ENCODE measurements around the gene NOS3.

NOS3 gene

GRCh38 chr7:150950496-150951180, 40.2 kb upstream of the NOS3 start:
- intact Hi-C loops (cut with DNase I), result no loop called here
- DNase-seq, result peak in 1 of 42 donors; percentile 23

GRCh38 chr7:150951181-150951520, 39.7 kb upstream of the NOS3 start:
- DNase-seq, result no peak
- intact Hi-C loops (cut with DNase I), result no loop called here

DNA sequence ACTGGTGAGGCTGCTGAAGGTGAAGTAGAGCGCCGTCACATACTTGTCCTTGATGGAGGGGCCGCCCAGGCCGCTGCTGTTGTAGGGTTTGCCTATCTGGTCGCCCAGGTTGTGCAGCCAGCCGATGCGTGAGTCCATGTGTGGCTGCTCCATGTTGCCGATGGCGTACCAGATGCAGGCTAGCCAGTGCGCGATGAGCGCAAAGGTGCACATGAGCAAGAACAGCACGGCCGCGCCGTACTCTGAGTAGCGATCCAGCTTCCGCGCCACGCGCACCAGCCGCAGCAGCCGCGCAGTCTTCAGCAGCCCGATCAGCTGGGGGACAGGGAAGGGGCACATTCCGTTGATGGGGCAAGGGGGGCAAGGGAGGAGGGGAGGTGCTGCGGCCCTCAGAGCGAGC, 39.3 kb upstream of the NOS3 start:
- no peak for DNase-seq
- intact Hi-C loops (cut with DNase I), result no loop called here

DNA sequence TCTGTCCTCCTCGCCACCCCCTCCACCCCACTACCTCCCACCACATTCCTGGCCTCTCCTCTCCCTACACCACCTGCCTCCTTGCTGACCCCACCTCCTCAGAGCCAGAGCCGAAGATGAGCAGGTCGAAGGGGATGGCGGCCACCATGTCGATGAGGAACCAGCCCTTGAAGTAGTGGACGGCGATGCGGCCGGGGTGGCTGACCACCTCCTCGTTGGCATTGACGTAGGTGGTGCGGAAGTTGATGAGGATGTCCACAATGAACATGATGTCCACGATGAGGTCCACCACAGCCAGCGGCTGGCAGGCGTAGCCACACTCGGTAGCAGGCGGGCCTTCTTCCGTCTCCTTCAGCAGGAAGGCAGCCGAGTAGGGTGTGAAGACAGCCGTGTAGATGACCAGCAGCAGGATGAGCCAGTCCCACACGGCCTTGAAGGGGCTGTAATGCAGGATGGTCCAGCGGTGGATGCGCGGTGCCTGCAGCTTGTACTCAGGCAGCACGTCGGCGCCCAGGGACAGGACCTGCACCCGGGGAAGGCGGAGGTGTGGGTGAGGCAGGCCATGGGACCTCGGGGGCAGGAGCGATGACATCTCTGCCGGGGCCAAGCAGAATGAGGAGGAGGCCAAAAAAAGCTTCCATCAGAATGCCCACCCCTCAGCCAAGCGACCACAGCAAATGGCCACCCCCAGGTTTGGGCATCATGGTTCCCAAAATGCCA, 38.3 kb upstream of the NOS3 start:
- DNase-seq, result no peak
- intact Hi-C loops (cut with DNase I), result no loop called here

GRCh38 chr7:150953061-150953997, 37.5 kb upstream of the NOS3 start:
- no peak for DNase-seq
- intact Hi-C loops (cut with DNase I), result no loop called here

DNA sequence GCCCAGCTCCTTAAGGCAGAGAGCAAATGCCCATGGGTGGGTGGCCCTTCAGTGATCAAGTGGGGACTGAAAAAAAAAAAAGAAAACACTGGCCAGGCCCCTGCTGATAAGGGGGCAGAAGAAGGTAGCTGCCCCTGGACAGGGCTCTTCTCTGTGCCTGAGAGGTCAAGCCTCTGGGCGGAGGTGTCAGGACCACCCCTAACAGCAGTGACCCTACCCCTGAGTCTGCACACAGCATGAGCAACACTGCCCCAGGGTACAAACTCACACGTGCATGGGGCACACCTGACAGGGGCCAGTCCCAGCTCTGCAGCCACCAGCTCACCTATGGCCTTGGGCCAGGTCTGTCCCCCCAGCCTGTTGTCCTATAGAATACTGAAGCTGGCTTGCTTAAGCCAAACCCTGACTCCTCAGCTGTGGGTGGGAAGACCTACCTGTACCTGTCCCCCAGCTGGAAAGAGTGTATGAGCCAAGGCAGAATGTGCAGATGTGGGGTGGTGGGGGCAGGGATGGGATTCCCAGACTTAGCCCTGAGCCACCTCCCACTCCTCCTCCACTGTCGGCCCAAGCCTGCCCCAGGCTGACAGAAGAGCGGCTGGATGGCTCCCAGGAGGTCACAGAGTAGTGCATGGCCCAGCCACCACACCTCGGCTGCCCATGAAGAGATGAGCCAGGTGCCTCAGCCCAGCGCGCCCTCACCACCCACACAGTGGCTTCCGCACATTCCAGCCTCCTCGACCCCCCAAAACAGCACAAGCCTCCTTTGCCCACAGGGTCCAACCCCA, 36.4 kb upstream of the NOS3 start:
- intact Hi-C loops (cut with DNase I), result no loop called here
- no peak for DNase-seq

GRCh38 chr7:150954986-150955518, 35.8 kb upstream of the NOS3 start:
- intact Hi-C loops (cut with DNase I), result no loop called here
- no peak for DNase-seq

GRCh38 chr7:150955519-150956394, 35.1 kb upstream of the NOS3 start:
- peak in 15 of 42 donors; percentile 12 to 69 (median 47) for DNase-seq
- intact Hi-C loops (cut with DNase I), result no loop called here

GRCh38 chr7:150956395-150957132, 34.3 kb upstream of the NOS3 start:
- DNase-seq, result no peak
- intact Hi-C loops (cut with DNase I), result no loop called here

DNA sequence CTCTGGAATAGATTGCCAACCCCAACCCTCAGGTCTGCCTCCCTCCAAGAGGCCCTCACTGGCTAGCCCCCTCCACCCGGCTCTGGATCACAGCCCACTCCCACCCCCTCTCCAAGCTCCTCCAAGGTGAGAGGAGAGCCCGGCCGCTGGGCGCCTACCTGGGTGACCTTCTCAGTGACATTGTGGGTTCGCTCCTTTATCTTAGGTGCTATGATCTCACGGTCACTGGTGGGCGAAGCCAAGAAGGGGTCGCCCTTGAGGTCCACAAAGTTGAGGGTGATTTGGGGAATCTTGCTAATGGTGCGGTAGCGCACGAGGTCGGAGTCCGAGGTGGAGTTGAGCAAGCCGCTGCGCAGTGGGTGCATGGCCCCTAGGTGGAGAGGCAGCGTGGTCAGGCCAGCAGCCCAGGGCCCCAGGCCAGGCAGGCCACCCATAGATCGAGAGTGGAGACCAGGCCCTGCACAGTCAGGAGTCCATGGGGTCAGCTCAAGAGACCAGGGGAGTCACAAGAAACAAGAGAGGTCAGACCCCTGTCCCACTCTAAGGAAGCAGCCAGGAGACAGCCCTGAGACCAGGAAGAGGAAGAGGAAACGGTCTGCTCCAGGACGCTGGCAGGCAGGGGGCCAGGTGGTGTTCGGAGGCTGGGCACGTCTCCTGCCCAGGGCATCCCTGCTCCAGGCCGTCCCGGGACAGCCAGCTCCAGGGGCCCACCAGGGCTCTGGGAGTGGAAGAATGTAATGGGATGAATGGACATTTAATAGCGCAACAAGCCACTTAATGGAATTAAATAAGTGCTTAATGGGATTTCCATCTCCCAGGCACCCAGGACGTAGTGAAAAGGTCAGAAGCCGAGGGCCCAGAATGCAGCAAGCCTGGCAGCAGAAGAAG, 33.4 kb upstream of the NOS3 start:
- intact Hi-C loops (cut with DNase I), result no loop called here
- DNase-seq, result no peak

GRCh38 chr7:150958062-150958552, 32.7 kb upstream of the NOS3 start:
- intact Hi-C loops (cut with DNase I), result no loop called here
- no peak for DNase-seq

- intact Hi-C loops (cut with DNase I), result no loop called here
- DNase-seq, result no peak
These were observed 32.2 kb upstream of the NOS3 start for GRCh38 chr7:150958597-150958996.

DNA sequence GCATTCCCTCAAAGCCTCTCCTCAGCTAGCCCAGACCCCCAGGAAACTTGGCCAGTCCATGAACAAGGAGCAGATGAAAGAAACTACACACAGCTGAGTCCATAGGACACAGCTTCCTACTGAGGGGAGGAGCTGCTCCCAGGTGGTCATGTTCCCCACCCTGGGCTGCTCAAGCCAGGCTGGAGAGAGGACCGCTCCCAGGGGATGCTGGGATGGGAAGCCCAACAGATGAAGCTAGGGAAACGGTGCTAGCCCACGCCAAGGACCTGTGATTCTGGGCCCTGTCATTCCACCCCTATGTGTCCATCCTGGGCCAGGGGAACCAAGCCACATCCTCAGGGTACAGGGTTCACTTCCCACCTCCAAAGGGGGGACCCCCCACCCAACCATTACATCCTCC, 31.7 kb upstream of the NOS3 start:
- intact Hi-C loops (cut with DNase I), result no loop called here
- DNase-seq, result no peak

DNA sequence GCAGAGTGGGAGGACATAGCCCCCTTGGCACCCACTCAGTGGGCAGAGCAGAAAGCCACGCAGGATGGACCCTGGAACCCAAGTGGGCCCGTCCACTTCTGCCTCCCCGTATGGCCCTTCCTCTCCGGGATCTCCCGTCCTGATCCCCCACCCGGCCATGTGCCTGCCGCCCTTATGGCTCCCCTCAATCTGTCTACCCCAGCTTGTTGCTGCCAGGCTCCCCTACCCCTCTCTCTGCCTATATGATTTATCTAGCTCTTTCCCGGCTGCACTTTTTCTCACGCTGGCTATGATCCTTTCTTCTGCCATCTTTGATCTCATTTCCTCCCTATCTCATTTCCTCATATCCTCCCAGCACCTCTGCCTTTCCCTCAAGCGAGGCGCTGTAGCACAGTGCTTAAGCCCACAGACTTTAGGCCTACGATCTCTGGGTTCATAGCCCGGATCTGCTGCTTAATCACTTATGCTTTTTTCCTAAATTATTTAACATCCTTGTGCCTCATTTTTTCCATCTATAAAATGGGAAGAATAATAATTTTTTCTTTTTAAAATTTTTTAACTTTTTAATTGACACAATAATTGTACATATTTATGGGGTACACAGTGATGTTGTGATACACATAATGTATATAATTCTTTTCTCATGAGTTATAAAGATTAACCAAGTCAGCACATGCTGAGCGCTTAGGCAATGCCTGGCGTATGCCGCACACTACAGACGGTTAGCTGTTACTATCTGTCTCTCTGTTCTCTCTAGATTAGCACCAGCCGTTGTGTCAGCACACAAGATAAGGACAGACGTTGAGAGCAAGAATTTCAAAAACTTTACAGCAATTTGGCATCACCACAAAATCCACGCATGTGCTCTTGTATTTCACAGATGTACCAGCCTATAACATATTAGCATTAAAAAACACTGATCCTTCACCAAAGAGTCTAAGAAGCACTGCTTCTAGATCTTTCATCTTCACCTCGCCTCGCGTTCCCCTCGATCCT, 30.8 kb upstream of the NOS3 start:
- DNase-seq, result no peak
- intact Hi-C loops (cut with DNase I), result no loop called here
